ENCODE results near the gene SNRPD1. TPM values are rescaled to one million over a fixed set of nuclear protein-coding genes. Genes with fewer than 3 reads are reported as not detected.
"Not testable (repeated sequence)": the region's sequence is repeated elsewhere in the genome, so short reads cannot be mapped to it uniquely, and the experiment has no call there.

The SNRPD1 gene
- total and polyA plus RNA-seq, 4 donors = 8.8 to 35.4 (median 22.5) TPM

DNA sequence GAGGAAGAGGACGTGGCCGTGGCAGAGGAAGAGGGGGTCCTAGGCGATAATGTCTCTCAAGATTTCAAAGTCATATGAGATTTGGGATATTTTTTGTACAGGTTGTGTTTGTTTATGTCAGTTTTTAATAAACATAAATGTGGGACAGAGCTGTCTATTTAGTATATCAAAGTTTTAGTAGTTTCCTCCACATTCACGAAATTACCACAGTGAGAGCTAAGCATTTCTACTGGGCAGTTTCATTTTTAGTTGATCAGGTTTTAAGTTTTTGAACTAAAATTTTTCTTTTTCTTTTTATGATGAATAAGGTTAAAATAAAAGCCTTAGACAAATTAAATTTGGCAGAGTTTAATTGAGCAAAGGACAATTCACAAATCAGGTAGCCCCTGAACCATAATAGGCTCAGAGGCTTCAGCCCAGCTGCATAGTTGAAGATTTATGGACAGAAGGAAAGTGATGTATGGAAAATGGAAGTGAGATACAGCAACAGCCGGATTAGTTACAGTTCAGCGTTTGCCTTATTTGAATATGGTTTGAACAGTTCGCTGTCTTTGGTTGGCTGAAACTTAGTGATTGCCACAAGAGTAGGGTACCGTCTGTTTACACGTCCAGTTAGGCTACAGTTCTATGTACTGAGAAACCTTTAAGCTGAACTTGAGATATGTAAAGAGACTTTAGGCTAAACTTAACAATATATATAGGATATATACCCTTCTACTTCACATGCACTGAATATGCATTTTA lies 17.1 kb downstream of the SNRPD1 start:
- DNase-seq (no peak), ATAC-seq (ENCODE audit: low FRiP score) (no peak)
- Histone ChIP-seq H3K36me3 (ENCODE audit: control insufficient read depth in 1 of 2, insufficient read depth in 2 of 2, low read length in 1 of 2) (peaks cover 2 to 6% of the 10 kb centered on the region in 2 donors), H3K9me3 (ENCODE audit: control insufficient read depth, low read length) (no peaks in the 10 kb centered on the region), H3K27me3 (ENCODE audit: control insufficient read depth in 1 of 2, insufficient read depth in 2 of 2, low read length in 1 of 2) (no peaks in the 10 kb centered on the region), H3K4me1 (ENCODE audit: control insufficient read depth in 1 of 2, insufficient read depth in 2 of 2, low read length in 2 of 2) (no peaks in the 10 kb centered on the region), H3K27ac (ENCODE audit: low read depth in 1 of 2, low read length in 2 of 2) (no peak overlapping the region), H3K4me3 (ENCODE audit: low read length in 2 of 2) (no peak overlapping the region)
- WGBS, 2 donors = 85 to 90% methylated on average over 9 of the region's 9 CpGs
- intact Hi-C loops (cut with DNase I) = loop anchor here in 1 of 2 donors (10.0 kb wide), 1 partner anchor 46 kb away; no protein-coding TSS in a partner anchor

DNA sequence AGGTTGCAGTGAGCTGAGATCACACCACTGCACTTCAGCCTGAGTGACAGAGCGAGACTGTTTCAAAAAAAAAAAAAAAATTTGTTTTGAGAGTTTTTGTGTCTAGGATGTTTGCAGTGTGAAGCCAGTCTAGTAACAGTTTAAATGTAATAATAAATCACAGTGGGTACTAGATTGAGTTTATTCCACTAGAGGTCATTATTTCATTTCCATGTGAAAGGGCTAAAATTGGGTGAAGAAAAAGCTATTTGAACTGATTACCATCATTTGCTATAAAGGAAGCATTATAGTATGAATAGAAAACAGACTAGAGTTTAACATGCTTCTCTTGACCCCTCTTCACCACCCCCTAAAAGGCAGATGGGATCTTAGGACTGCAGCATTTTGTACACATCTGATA lies 20.3 kb downstream of the SNRPD1 start:
- WGBS, 2 donors = 95 to 97% methylated on average over 1 of the region's 1 CpG
- no peaks in the 10 kb centered on the region for H3K4me1 ChIP-seq (ENCODE audit: control insufficient read depth in 1 of 2, insufficient read depth in 2 of 2, low read length in 2 of 2)
- DNase-seq (no peak), ATAC-seq (ENCODE audit: low FRiP score) (no peak)
- H3K4me3 ChIP-seq (ENCODE audit: low read length in 2 of 2) = no peak overlapping the region
- intact Hi-C loops (cut with DNase I) = loop anchor here in 1 of 2 donors (10.0 kb wide), 1 partner anchor 222 kb away; no protein-coding TSS in a partner anchor
- no peak overlapping the region for H3K27ac ChIP-seq (ENCODE audit: low read depth in 1 of 2, low read length in 2 of 2)
- H3K9me3 ChIP-seq (ENCODE audit: control insufficient read depth, low read length) = no peaks in the 10 kb centered on the region
- H3K36me3 ChIP-seq (ENCODE audit: control insufficient read depth in 1 of 2, insufficient read depth in 2 of 2, low read length in 1 of 2) = peaks cover 2 to 3% of the 10 kb centered on the region in 2 donors
- no peaks in the 10 kb centered on the region for H3K27me3 ChIP-seq (ENCODE audit: control insufficient read depth in 1 of 2, insufficient read depth in 2 of 2, low read length in 1 of 2)

DNA sequence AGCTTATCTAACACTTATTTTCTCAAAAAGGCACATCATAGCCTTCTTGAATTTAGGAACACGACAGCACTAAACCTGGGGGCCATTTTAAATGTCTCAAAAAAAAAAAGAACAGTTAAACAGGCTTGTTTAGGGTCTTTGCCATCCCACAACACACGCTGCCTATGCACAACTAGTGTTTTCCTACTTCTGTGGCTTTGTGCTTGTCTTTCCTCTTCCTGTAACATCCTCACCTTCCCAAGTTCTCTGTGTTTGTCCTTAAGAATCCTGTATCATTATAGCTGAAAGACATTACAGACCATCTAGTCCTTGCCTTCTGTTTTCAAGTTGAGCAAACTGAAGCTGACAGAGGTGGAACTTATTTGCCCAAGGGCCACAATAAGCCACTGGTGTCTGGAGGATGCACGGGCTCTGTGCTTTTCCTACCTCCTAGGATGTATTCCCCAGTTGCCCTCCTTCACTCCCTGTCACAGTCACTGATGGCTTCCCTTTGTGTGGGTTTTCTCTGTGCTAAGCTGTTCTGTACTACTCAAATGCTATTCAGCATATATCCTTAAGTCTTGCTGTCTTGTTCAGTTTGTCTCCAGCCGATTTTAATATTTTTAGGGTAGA lies 22.6 kb downstream of the SNRPD1 start:
- H3K4me1 ChIP-seq (ENCODE audit: control insufficient read depth in 1 of 2, insufficient read depth in 2 of 2, low read length in 2 of 2) = no peaks in the 10 kb centered on the region
- no peak for ATAC-seq (ENCODE audit: low FRiP score)
- intact Hi-C loops (cut with DNase I) = loop anchor here in 1 of 2 donors (10.0 kb wide), 1 partner anchor 220 kb away; no protein-coding TSS in a partner anchor

DNA sequence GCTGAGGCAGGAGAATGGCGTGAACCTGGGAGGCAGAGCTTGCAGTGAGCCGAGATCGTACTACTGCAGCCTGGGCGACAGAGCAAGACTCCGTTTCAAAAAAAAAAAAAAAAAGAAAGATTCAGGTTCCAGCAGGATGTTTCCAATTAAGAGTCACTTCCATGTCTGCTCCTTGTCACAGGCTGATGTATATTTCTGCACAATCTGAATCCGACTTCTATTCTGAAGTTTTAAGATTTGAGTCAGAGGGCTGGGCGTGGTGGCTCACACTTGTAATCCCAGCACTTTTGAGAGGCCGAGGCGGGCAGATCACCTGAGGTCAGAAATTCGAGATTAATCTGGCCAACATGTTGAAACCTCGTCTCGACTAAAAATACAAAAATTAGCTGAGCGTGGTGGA lies 24.7 kb downstream of the SNRPD1 start:
- Histone ChIP-seq H3K36me3 (ENCODE audit: control insufficient read depth in 1 of 2, insufficient read depth in 2 of 2, low read length in 1 of 2) (no peaks in the 10 kb centered on the region), H3K27me3 (ENCODE audit: control insufficient read depth in 1 of 2, insufficient read depth in 2 of 2, low read length in 1 of 2) (no peaks in the 10 kb centered on the region), H3K9me3 (ENCODE audit: control insufficient read depth, low read length) (no peaks in the 10 kb centered on the region), H3K4me1 (ENCODE audit: control insufficient read depth in 1 of 2, insufficient read depth in 2 of 2, low read length in 2 of 2) (no peaks in the 10 kb centered on the region), H3K4me3 (ENCODE audit: low read length in 2 of 2) (no peak overlapping the region), H3K27ac (ENCODE audit: low read depth in 1 of 2, low read length in 2 of 2) (no peak overlapping the region)
- ATAC-seq (ENCODE audit: low FRiP score) (no peak), DNase-seq (no peak)
- WGBS, 2 donors = 92% methylated on average over 13 of the region's 13 CpGs
- intact Hi-C loops (cut with DNase I) = loop anchor here in 1 of 2 donors (10.0 kb wide), 1 partner anchor 218 kb away; no protein-coding TSS in a partner anchor

More for the DNA sequence above, 22.6 kb downstream of the SNRPD1 start:
- 83 to 88% methylated on average over 4 of the region's 4 CpGs for WGBS, 2 donors
- Histone ChIP-seq H3K27me3 (ENCODE audit: control insufficient read depth in 1 of 2, insufficient read depth in 2 of 2, low read length in 1 of 2) (no peaks in the 10 kb centered on the region), H3K9me3 (ENCODE audit: control insufficient read depth, low read length) (no peaks in the 10 kb centered on the region), H3K4me3 (ENCODE audit: low read length in 2 of 2) (no peak overlapping the region), H3K27ac (ENCODE audit: low read depth in 1 of 2, low read length in 2 of 2) (no peak overlapping the region), H3K36me3 (ENCODE audit: control insufficient read depth in 1 of 2, insufficient read depth in 2 of 2, low read length in 1 of 2) (peaks cover 0 to 3% of the 10 kb centered on the region in 2 donors)
- DNase-seq = no peak

DNA sequence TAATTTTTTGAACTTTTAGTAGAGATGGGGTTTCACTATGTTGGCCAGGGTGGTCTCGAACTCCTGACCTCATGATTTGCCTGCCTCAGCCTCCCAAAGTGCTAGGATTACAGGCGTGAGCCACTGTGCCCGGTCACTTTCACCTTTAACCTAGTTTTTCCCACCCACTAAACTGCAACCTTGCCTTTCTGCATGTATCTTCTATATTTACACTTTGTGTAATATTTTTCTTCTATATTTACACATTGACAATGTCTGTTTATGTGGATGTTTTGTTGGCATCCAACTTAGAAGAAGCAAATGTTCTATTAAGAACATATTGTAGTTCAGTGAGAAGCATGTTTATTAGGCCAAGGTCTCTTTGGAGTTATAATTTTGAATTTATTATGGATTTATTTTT lies 26.7 kb downstream of the SNRPD1 start:
- ATAC-seq (ENCODE audit: low FRiP score) = no peak
- H3K4me1 ChIP-seq (ENCODE audit: control insufficient read depth in 1 of 2, insufficient read depth in 2 of 2, low read length in 2 of 2) = no peaks in the 10 kb centered on the region
- H3K27me3 ChIP-seq (ENCODE audit: control insufficient read depth in 1 of 2, insufficient read depth in 2 of 2, low read length in 1 of 2) = no peaks in the 10 kb centered on the region
- H3K9me3 ChIP-seq (ENCODE audit: control insufficient read depth, low read length) = no peaks in the 10 kb centered on the region
- no peak for DNase-seq
- no peaks in the 10 kb centered on the region for H3K36me3 ChIP-seq (ENCODE audit: control insufficient read depth in 1 of 2, insufficient read depth in 2 of 2, low read length in 1 of 2)
- intact Hi-C loops (cut with DNase I) = loop anchor here in 1 of 2 donors (10.0 kb wide), 1 partner anchor 216 kb away; no protein-coding TSS in a partner anchor
- no peak overlapping the region for H3K4me3 ChIP-seq (ENCODE audit: low read length in 2 of 2)
- 91 to 92% methylated on average over 3 of the region's 3 CpGs for WGBS, 2 donors
- no peak overlapping the region for H3K27ac ChIP-seq (ENCODE audit: low read depth in 1 of 2, low read length in 2 of 2)

DNA sequence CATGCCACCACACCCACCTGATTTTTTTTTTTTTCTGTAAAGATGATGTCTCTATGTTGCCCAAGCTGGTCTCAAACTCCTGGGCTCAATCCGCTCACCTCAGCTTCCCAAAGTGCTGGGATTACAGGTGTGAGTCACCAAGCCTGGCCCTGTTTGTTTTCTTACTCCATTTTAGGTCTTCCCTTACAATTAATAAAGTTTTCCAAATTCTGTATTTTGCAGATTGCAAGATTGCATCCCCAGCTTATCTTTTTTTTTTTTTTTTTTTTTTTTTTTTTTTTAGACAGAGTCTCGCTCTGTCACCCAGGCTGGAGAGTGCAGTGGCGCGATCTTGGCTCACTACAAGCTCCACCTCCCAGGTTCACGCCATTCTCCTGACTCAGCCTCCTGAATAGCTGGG lies 28.3 kb downstream of the SNRPD1 start:
- 97% methylated on average over 5 of the region's 5 CpGs for WGBS, 2 donors
- H3K36me3 ChIP-seq (ENCODE audit: control insufficient read depth in 1 of 2, insufficient read depth in 2 of 2, low read length in 1 of 2); ATAC-seq (ENCODE audit: low FRiP score); H3K27ac ChIP-seq (ENCODE audit: low read depth in 1 of 2, low read length in 2 of 2); H3K4me3 ChIP-seq (ENCODE audit: low read length in 2 of 2); DNase-seq; H3K9me3 ChIP-seq (ENCODE audit: control insufficient read depth, low read length); H3K4me1 ChIP-seq (ENCODE audit: control insufficient read depth in 1 of 2, insufficient read depth in 2 of 2, low read length in 2 of 2); H3K27me3 ChIP-seq (ENCODE audit: control insufficient read depth in 1 of 2, insufficient read depth in 2 of 2, low read length in 1 of 2); intact Hi-C loops (cut with DNase I): not testable (repeated sequence)

DNA sequence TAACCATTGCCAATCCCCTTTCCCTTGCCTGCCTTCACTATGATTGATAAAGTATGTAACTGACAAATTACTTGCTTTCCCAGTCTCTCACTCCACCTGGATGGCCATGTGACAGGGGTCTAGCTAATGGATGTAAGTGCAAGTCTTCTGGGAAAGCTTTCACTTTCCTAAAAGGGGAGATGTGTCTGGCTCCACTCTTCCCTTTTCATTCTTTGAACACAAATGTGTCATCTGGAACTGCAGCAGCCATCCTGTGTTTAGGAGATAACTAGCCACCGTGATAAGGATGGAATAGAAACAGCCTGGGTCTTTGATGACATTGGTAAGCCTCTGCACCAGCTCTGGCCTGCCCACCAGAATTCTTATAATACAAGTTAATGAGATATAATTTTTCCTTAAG lies 38.2 kb downstream of the SNRPD1 start:
- Histone ChIP-seq H3K4me3 (ENCODE audit: low read length in 2 of 2) (no peak overlapping the region), H3K27ac (ENCODE audit: low read depth in 1 of 2, low read length in 2 of 2) (no peak overlapping the region), H3K36me3 (ENCODE audit: control insufficient read depth in 1 of 2, insufficient read depth in 2 of 2, low read length in 1 of 2) (no peaks in the 10 kb centered on the region), H3K4me1 (ENCODE audit: control insufficient read depth in 1 of 2, insufficient read depth in 2 of 2, low read length in 2 of 2) (no peaks in the 10 kb centered on the region), H3K27me3 (ENCODE audit: control insufficient read depth in 1 of 2, insufficient read depth in 2 of 2, low read length in 1 of 2) (no peaks in the 10 kb centered on the region), H3K9me3 (ENCODE audit: control insufficient read depth, low read length) (no peaks in the 10 kb centered on the region)
- WGBS, 2 donors = 73 to 86% methylated on average over 1 of the region's 1 CpG
- ATAC-seq (ENCODE audit: low FRiP score) = no peak
- no peak for DNase-seq
- intact Hi-C loops (cut with DNase I) = no loop called here

DNA sequence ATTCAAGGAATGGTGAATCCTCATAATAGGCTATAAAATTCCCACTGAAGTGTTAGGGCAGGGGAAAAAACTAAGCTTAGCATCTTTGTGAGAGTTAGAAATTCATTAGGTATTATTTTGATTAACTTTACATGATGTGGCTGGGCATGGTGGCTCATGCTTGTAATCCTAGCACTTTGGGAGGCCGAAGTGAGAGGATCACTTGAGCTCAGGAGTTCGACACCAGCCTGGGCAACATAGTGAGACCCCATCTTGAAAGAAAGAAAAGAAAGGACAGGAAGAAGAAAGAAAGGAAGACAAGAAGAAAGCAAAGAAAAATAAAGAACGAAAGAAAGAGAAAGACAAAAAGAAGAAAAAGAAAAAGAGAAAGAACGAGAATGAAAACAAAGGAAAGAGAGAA lies 40.0 kb downstream of the SNRPD1 start:
- Histone ChIP-seq H3K36me3 (ENCODE audit: control insufficient read depth in 1 of 2, insufficient read depth in 2 of 2, low read length in 1 of 2) (no peaks in the 10 kb centered on the region), H3K27me3 (ENCODE audit: control insufficient read depth in 1 of 2, insufficient read depth in 2 of 2, low read length in 1 of 2) (no peaks in the 10 kb centered on the region), H3K27ac (ENCODE audit: low read depth in 1 of 2, low read length in 2 of 2) (no peak overlapping the region), H3K4me3 (ENCODE audit: low read length in 2 of 2) (no peak overlapping the region), H3K4me1 (ENCODE audit: control insufficient read depth in 1 of 2, insufficient read depth in 2 of 2, low read length in 2 of 2) (no peaks in the 10 kb centered on the region), H3K9me3 (ENCODE audit: control insufficient read depth, low read length) (no peaks in the 10 kb centered on the region)
- WGBS, 2 donors = 98% methylated on average over 4 of the region's 4 CpGs
- ATAC-seq (ENCODE audit: low FRiP score) (no peak), DNase-seq (no peak)
- intact Hi-C loops (cut with DNase I) = no loop called here

DNA sequence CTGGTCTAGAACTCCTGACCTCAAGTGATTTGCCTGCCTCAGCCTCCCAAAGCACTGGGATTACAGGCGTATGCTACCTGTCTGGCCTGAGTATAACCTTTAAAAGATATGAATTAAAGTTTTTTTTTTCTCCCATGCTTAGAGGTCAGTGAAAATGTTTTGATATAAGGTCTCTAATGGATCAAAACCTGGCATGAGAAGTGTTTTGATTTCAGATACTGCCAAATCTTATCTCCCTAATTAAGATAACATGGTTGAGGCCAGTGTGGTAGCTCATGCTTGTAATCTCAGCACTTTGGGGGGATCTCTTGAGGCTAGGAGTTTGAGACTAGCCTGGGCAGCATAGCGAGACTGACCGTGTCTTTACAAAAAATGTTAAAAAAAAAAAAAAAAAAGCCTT lies 41.2 kb downstream of the SNRPD1 start:
- H3K9me3 ChIP-seq (ENCODE audit: control insufficient read depth, low read length) = no peaks in the 10 kb centered on the region
- intact Hi-C loops (cut with DNase I) = no loop called here
- no peaks in the 10 kb centered on the region for H3K4me1 ChIP-seq (ENCODE audit: control insufficient read depth in 1 of 2, insufficient read depth in 2 of 2, low read length in 2 of 2)
- no peak overlapping the region for H3K4me3 ChIP-seq (ENCODE audit: low read length in 2 of 2)
- 88 to 91% methylated on average over 3 of the region's 3 CpGs for WGBS, 2 donors
- no peaks in the 10 kb centered on the region for H3K27me3 ChIP-seq (ENCODE audit: control insufficient read depth in 1 of 2, insufficient read depth in 2 of 2, low read length in 1 of 2)
- no peak overlapping the region for H3K27ac ChIP-seq (ENCODE audit: low read depth in 1 of 2, low read length in 2 of 2)
- no peaks in the 10 kb centered on the region for H3K36me3 ChIP-seq (ENCODE audit: control insufficient read depth in 1 of 2, insufficient read depth in 2 of 2, low read length in 1 of 2)
- DNase-seq (no peak), ATAC-seq (ENCODE audit: low FRiP score) (no peak)
